Endodermal cell (in vitro differentiated cells): ENCODE data around the gene CDK5RAP2. TPM values are rescaled to one million over a fixed set of nuclear protein-coding genes. Genes with fewer than 3 reads are reported as not detected.

Experiments used
- DNase-seq: peaks from one replicate; pipeline ENCODE4 v3.0.0-alpha.2; 2017
- H3K27ac ChIP-seq: 2 replicates; pipeline ENCODE4 v1.5.1; 2013; ENCODE audit warnings: mild to moderate bottlenecking, low read depth, low read length, moderate library complexity
- H3K27me3 ChIP-seq: 2 replicates; pipeline ENCODE4 v1.6.1; 2013; ENCODE audit warnings: mild to moderate bottlenecking, low read length, moderate library complexity; ENCODE audit not compliant: insufficient read depth, control insufficient read depth, poor library complexity, severe bottlenecking
- H3K36me3 ChIP-seq: 2 replicates; pipeline ENCODE4 v1.7.0; 2013; ENCODE audit warnings: mild to moderate bottlenecking, low read length, moderate library complexity; ENCODE audit not compliant: control insufficient read depth, insufficient read depth
- H3K4me1 ChIP-seq: one replicate; pipeline ENCODE4 v1.7.0; 2013; ENCODE audit warnings: low read length; ENCODE audit not compliant: control insufficient read depth, insufficient read depth
- H3K4me3 ChIP-seq: 2 replicates; pipeline ENCODE4 v1.5.1; 2013; ENCODE audit warnings: mild to moderate bottlenecking, low read length, moderate library complexity
- H3K9ac ChIP-seq: 2 replicates; pipeline ENCODE4 v1.6.1; 2013; ENCODE audit warnings: mild to moderate bottlenecking, low read length, moderate library complexity; ENCODE audit not compliant: poor library complexity, severe bottlenecking; ENCODE audit errors: extremely low read depth
- H3K9me3 ChIP-seq: 2 replicates; pipeline ENCODE4 v1.6.1; 2013; ENCODE audit warnings: mild to moderate bottlenecking, low read length, moderate library complexity; ENCODE audit not compliant: control insufficient read depth
- H3K27ac Mint-ChIP-seq: 2 replicates; pipeline ENCODE4 v1.8.0; 2020; ENCODE audit warnings: mixed read lengths
- H3K27me3 Mint-ChIP-seq: 2 replicates; pipeline ENCODE4 v1.8.0; 2021; ENCODE audit warnings: mild to moderate bottlenecking, mixed read lengths; ENCODE audit not compliant: insufficient read depth
- H3K36me3 Mint-ChIP-seq: 2 replicates; pipeline ENCODE4 v1.8.0; 2020; ENCODE audit warnings: low read depth, mixed read lengths
- H3K4me1 Mint-ChIP-seq: 2 replicates; pipeline ENCODE4 v1.8.0; 2020; ENCODE audit warnings: mixed read lengths
- H3K4me3 Mint-ChIP-seq: 2 replicates; pipeline ENCODE4 v1.8.0; 2020; ENCODE audit warnings: mild to moderate bottlenecking, moderate library complexity, mixed read lengths
- H3K9me3 Mint-ChIP-seq: 2 replicates; pipeline ENCODE4 v1.8.0; 2020; ENCODE audit warnings: mild to moderate bottlenecking, mixed read lengths
- CTCF ChIP-seq: fragments of 200-600 bp; sonication (generic); conservative IDR thresholded peaks from 2 replicates; pipeline ENCODE4 v1.5.0; 2021; ENCODE audit warnings: antibody characterized with exemption, mild to moderate bottlenecking
- WGBS, 2 experiments: methylation state at CpG; one replicate each; pipeline versions ENCODE4 v1.1.5 to v1.1.7; 2013; ENCODE audit warnings: missing lambda C conversion rate in 2 of 2, mixed read lengths in 1 of 2; ENCODE audit not compliant: insufficient coverage in 1 of 2, insufficient read length in 1 of 2; 5-methylcytosine and 5-hydroxymethylcytosine counted together
- total RNA-seq, 2 donors: library from RNA; stranded (reverse); fragmentation: NEBNext Ultra II Directional in 1 of 2; extraction: Animal tissue kit (Norgen Biotek cat#: 25700) in 1 of 2; gene quantifications; 2 replicates in 1 of 2; 3 replicates in 1 of 2; pipeline ENCODE4 v1.2.1, GENCODE V29; 2021

CDK5RAP2 gene
- total RNA-seq, 2 donors from 2014 or later: 68.2 to 92.0 TPM

- no peak for DNase-seq
- no peaks in the 10 kb centered on the region for H3K9me3 Mint-ChIP-seq
- peaks cover 3% of the 10 kb centered on the region for H3K4me1 Mint-ChIP-seq
- Histone ChIP-seq H3K36me3 (peaks cover 18% of the 10 kb centered on the region), H3K27me3 (no peaks in the 10 kb centered on the region), H3K27ac (no peak overlapping the region), H3K4me1 (no peaks in the 10 kb centered on the region), H3K9me3 (no peaks in the 10 kb centered on the region), H3K4me3 (no peak overlapping the region), H3K9ac (no peak overlapping the region)
- no peaks in the 10 kb centered on the region for H3K36me3 Mint-ChIP-seq
- H3K27me3 Mint-ChIP-seq: no peaks in the 10 kb centered on the region
- TF ChIP-seq CTCF: peak; percentile 65
- H3K4me3 Mint-ChIP-seq: no peak overlapping the region
- H3K27ac Mint-ChIP-seq: no peak overlapping the region
Observed at GRCh38 chr9:120610975-120611689, 31.2 kb upstream of the CDK5RAP2 start.

GRCh38 chr9:120609636-120610035 is 29.7 kb upstream of the CDK5RAP2 start:
- Mint-ChIP-seq H3K4me3 (no peak overlapping the region), H3K27ac (no peak overlapping the region), H3K9me3 (no peaks in the 10 kb centered on the region), H3K4me1 (peaks cover 3% of the 10 kb centered on the region), H3K36me3 (peaks cover 9% of the 10 kb centered on the region), H3K27me3 (no peaks in the 10 kb centered on the region)
- Histone ChIP-seq H3K9ac (no peak overlapping the region), H3K36me3 (peaks cover 28% of the 10 kb centered on the region), H3K4me3 (no peak overlapping the region), H3K27ac (no peak overlapping the region), H3K27me3 (no peaks in the 10 kb centered on the region), H3K4me1 (no peaks in the 10 kb centered on the region), H3K9me3 (no peaks in the 10 kb centered on the region)
- DNase-seq: no peak
- no peak for TF ChIP-seq CTCF
- 100% methylated on average over 1 of the region's 2 CpGs; no CpG with 5 or more reads in 1 of the 2 experiments for WGBS, 2 experiments

GRCh38 chr9:120608421-120608820 is 28.5 kb upstream of the CDK5RAP2 start:
- H3K9me3 Mint-ChIP-seq: no peaks in the 10 kb centered on the region
- H3K4me1 Mint-ChIP-seq: peaks cover 3% of the 10 kb centered on the region
- Histone ChIP-seq H3K36me3 (peaks cover 32% of the 10 kb centered on the region), H3K9me3 (no peaks in the 10 kb centered on the region), H3K4me3 (no peak overlapping the region), H3K9ac (no peak overlapping the region), H3K27ac (no peak overlapping the region), H3K4me1 (no peaks in the 10 kb centered on the region), H3K27me3 (no peaks in the 10 kb centered on the region)
- peaks cover 11% of the 10 kb centered on the region for H3K36me3 Mint-ChIP-seq
- no peak for TF ChIP-seq CTCF
- H3K4me3 Mint-ChIP-seq: no peak overlapping the region
- H3K27ac Mint-ChIP-seq: no peak overlapping the region
- no peak for DNase-seq
- no peaks in the 10 kb centered on the region for H3K27me3 Mint-ChIP-seq
